ENCODE data around the gene RGS13. TPM values are rescaled to one million over a fixed set of nuclear protein-coding genes. Genes with fewer than 3 reads are reported as not detected.

The RGS13 gene
- total RNA-seq, 6 donors from 2014 or later = 0.20 to 4.9 (median 2.1) TPM; not detected in 1

DNA sequence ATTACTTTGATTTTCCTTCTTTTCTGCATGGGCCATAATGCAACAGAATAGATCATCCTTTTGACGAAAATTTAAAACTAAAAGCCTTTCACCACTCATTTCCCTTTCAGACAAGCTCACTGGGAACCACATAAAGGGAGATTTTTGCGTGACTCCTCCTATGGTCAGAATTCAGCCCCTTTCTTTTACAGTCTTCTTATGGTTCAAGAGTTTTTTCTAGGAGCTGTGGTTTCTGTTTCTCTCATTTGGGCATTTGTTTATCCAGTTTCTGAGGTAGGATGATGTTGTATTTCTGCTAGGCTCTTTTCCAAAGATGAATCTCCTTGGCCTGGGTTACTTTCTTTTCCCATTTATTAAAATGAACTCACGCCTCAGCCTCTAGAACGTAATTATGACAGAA, 43.4 kb upstream of the RGS13 start:
- Histone ChIP-seq H3K9me3 (no peaks in the 10 kb centered on the region), H3K4me1 (no peaks in the 10 kb centered on the region), H3K27me3 (no peaks in the 10 kb centered on the region), H3K27ac (no peak overlapping the region), H3K36me3 (no peaks in the 10 kb centered on the region), H3K4me3 (no peak overlapping the region)
- DNase-seq (no peak), ATAC-seq (ENCODE audit: low FRiP score in 2 of 2) (no peak)
- WGBS, 2 donors = 83% methylated on average over 4 of the region's 4 CpGs
- TF ChIP-seq POLR2A (IDR thresholded peaks at IDR 0.05) (no peak), POLR2AphosphoS5 (IDR thresholded peaks at IDR 0.05) (no peak), EP300 (IDR thresholded peaks at IDR 0.05) (no peak)
- TF ChIP-seq, protein P1, sequence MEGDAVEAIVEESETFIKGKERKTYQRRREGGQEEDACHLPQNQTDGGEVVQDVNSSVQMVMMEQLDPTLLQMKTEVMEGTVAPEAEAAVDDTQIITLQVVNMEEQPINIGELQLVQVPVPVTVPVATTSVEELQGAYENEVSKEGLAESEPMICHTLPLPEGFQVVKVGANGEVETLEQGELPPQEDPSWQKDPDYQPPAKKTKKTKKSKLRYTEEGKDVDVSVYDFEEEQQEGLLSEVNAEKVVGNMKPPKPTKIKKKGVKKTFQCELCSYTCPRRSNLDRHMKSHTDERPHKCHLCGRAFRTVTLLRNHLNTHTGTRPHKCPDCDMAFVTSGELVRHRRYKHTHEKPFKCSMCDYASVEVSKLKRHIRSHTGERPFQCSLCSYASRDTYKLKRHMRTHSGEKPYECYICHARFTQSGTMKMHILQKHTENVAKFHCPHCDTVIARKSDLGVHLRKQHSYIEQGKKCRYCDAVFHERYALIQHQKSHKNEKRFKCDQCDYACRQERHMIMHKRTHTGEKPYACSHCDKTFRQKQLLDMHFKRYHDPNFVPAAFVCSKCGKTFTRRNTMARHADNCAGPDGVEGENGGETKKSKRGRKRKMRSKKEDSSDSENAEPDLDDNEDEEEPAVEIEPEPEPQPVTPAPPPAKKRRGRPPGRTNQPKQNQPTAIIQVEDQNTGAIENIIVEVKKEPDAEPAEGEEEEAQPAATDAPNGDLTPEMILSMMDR (IDR thresholded peaks at IDR 0.05) = no peak

GRCh38 chr1:192592981-192593708, 42.8 kb upstream of the RGS13 start:
- H3K27me3 ChIP-seq = no peaks in the 10 kb centered on the region
- no peaks in the 10 kb centered on the region for H3K9me3 ChIP-seq
- ATAC-seq (ENCODE audit: low FRiP score in 2 of 2) (peak in 1 of 2 donors; percentile 23), DNase-seq (no peak)
- H3K27ac ChIP-seq = no peak overlapping the region
- H3K4me3 ChIP-seq = no peak overlapping the region
- TF ChIP-seq, protein P1 (IDR thresholded peaks at IDR 0.05) = no peak
- no peak for TF ChIP-seq EP300 (IDR thresholded peaks at IDR 0.05)
- TF ChIP-seq POLR2A (IDR thresholded peaks at IDR 0.05) = no peak
- TF ChIP-seq POLR2AphosphoS5 (IDR thresholded peaks at IDR 0.05) = no peak
- H3K36me3 ChIP-seq = no peaks in the 10 kb centered on the region
- WGBS, 2 donors = 93 to 94% methylated on average over 2 of the region's 2 CpGs
- H3K4me1 ChIP-seq = no peaks in the 10 kb centered on the region

DNA sequence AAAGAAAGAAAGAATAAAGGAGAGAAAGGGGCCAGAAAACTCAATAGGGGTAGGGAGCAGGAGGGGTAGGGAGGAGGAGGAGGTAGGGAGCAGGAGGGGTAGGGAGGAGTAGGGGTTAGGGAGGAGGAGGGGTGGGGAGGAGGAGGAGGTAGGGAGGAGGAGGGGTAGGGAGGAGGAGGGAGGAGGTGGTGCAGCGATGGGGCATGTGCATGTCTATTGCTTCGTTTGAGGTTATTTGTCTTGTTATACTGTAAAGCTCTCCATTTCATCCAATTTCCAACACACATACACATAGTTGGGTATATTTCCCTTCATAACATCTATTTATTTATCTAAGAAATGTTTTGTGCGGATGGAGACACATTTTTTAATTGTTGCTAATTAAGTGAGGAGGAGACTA, 40.6 kb upstream of the RGS13 start:
- Histone ChIP-seq H3K4me3 (no peak overlapping the region), H3K36me3 (no peaks in the 10 kb centered on the region), H3K4me1 (no peaks in the 10 kb centered on the region), H3K27ac (no peak overlapping the region), H3K9me3 (no peaks in the 10 kb centered on the region), H3K27me3 (no peaks in the 10 kb centered on the region)
- WGBS, 2 donors = 60 to 66% methylated on average over 3 of the region's 3 CpGs
- DNase-seq (no peak), ATAC-seq (ENCODE audit: low FRiP score in 2 of 2) (no peak)
- TF ChIP-seq EP300 (IDR thresholded peaks at IDR 0.05) (no peak), POLR2A (IDR thresholded peaks at IDR 0.05) (no peak), POLR2AphosphoS5 (IDR thresholded peaks at IDR 0.05) (no peak)
- TF ChIP-seq, protein P1 (IDR thresholded peaks at IDR 0.05) = no peak

DNA sequence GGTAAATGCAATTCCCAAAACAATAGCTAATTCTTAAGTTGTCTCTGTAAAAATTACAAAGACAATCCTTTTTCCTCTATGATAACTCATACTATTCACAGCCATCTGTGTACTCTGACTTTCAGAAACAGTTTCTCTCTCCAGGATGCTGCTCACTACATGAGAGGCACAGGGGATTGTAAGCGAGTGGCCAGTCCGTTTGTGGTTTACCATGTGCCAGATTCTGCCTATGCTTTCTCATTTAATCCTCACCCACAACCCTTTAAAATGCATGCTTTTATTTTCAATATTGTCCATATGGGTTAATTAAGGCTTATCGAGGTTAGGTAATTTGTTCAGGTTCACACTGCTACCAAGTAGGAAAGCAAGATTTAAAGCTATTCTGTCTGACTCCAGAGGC, 37.4 kb upstream of the RGS13 start:
- WGBS, 2 donors = 85 to 93% methylated on average over 3 of the region's 3 CpGs
- ATAC-seq (ENCODE audit: low FRiP score in 2 of 2) = no peak
- Histone ChIP-seq H3K27ac (no peak overlapping the region), H3K27me3 (no peaks in the 10 kb centered on the region), H3K36me3 (no peaks in the 10 kb centered on the region), H3K4me1 (no peaks in the 10 kb centered on the region), H3K9me3 (no peaks in the 10 kb centered on the region), H3K4me3 (no peak overlapping the region)
- TF ChIP-seq EP300 (IDR thresholded peaks at IDR 0.05) (no peak), POLR2AphosphoS5 (IDR thresholded peaks at IDR 0.05) (no peak)
- DNase-seq = no peak

DNA sequence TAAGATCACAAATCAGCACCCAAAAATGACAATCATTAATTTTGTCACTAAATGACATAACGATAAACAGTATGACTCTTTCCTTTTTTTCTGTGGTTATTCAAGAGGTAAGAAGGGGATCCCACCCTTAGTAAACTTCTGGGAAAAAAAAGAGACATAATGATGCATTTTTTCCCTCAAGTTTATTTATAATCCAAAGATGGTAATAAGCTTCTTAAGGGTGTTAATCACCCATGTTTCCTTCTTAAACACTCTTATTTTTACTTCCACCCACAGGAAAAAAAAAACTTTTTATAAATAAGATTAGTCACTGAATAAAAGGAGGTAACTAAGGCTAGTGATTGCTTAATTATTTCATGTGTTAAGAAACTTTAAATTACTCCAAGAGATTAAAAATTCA, 35.7 kb upstream of the RGS13 start:
- TF ChIP-seq, protein P1 (IDR thresholded peaks at IDR 0.05) = no peak
- TF ChIP-seq EP300 (IDR thresholded peaks at IDR 0.05) (no peak), POLR2AphosphoS5 (IDR thresholded peaks at IDR 0.05) (no peak), POLR2A (IDR thresholded peaks at IDR 0.05) (no peak)
- no peak for DNase-seq
- no peak for ATAC-seq (ENCODE audit: low FRiP score in 2 of 2)
- Histone ChIP-seq H3K9me3 (no peaks in the 10 kb centered on the region), H3K36me3 (no peaks in the 10 kb centered on the region), H3K4me1 (no peaks in the 10 kb centered on the region), H3K27ac (no peak overlapping the region), H3K27me3 (no peaks in the 10 kb centered on the region), H3K4me3 (no peak overlapping the region)
- 66 to 88% methylated on average over 1 of the region's 1 CpG for WGBS, 2 donors

Data from upper lobe of left lung (tissue), 6 donors.